Erythroblast (primary cell): Measurements from ENCODE around the gene CHST8.

Source experiments
- GATA1 ChIP-seq: IDR thresholded peaks from 2 replicates; pipeline ENCODE4 v1.6.1; 2011; ENCODE audit warnings: low read depth, mild to moderate bottlenecking, control low read depth, low read length, moderate library complexity
- POLR2A ChIP-seq: IDR thresholded peaks from 2 replicates; pipeline ENCODE4 v1.6.1; 2011; ENCODE audit warnings: mild to moderate bottlenecking, low read length

DNA sequence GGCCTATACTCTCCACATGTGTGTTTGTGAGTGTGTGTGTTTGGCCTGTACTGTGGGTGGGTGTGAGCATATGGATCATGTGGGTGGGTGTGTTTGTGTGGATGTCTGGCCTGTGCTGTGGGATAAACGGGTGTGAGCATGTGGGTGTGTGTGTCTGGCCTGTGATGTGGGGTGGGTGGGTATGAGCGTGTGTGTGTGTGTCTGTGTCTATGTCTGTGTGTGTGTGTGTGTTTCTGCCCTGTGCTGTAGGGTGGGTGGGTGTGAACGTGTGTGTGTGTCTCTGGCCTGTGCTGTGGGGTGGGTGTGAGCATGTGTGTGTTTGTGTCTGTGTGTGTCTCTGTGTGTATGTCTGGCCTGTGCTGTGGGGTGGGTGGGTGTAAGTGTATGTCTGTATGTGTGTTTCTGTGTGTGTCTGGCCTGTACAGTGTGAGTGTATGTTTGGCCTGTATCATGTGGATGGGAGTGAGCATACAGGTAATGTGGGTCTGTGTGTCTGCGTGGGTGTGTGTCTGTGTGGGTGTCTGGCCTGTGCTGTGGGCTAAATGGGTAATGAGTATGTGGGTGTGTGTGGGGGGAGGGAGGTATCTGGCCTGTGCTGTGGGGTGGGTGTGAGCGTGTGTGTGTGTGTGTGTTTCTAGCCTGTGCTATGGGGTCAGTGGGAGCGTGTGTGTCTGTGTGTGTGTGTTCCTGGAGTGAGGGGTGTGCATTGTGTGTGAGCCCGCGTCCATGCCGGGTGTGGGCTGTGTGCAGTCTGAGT is 154.2 kb downstream of the CHST8 start:
- no peak for TF ChIP-seq POLR2A
- no peak for TF ChIP-seq GATA1
